GM19397 (cell line): ENCODE measurements around the gene AMIGO1.
"Not testable (repeated sequence)": the region's sequence is repeated elsewhere in the genome, so short reads cannot be mapped to it uniquely, and the experiment has no call there.

ENCODE experiments used
- ATAC-seq: cut with Tn5 transposase; IDR thresholded peaks from one replicate; pipeline ENCODE4 v1.9.1; 2021; ENCODE audit warnings: mild to moderate bottlenecking, moderate library complexity; ENCODE audit not compliant: unreplicated experiment

Gene AMIGO1

DNA sequence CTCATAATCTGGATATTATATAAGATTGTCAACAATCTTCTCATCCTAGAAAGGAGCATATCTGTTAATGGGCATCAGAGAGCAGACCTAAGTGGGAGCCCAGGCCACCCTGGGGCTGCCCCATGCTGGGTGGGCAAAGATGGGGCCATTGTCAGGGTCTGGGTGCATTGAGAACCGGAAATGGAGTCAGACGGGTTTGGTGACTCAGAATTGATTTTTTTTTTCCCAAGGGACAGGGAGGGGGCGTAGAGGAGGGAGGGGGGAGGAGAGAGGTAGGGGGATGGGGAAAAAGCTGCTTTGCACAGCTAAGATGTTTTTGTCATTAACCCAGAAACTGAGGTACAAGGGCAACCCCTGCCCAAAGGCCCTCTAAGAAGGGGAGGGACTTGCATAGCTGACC, 24.5 kb downstream of the AMIGO1 start:
- no peak for ATAC-seq

DNA sequence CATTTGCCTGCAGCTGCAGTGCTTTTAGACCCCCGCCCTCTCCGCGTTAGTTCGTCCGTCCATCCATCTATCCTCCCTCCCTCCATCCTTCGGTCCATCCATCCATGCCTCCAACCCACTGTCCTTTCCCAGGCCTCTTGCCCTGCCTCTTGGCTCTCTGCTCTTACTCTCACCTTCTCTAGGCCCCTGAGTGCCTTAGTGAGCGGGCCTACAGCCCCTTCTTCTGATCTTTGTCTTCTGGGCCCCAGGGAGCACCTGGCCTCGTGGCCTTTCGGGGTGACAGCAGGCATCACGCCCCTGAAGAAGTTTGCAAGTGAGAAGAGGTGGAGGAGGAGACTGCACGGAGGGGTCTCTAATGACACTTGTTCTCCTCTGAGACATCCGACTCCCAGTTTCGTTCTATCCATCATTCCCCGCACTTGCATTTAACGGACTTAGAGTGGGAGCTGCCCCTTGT, 25.0 kb downstream of the AMIGO1 start:
- ATAC-seq = no peak

DNA sequence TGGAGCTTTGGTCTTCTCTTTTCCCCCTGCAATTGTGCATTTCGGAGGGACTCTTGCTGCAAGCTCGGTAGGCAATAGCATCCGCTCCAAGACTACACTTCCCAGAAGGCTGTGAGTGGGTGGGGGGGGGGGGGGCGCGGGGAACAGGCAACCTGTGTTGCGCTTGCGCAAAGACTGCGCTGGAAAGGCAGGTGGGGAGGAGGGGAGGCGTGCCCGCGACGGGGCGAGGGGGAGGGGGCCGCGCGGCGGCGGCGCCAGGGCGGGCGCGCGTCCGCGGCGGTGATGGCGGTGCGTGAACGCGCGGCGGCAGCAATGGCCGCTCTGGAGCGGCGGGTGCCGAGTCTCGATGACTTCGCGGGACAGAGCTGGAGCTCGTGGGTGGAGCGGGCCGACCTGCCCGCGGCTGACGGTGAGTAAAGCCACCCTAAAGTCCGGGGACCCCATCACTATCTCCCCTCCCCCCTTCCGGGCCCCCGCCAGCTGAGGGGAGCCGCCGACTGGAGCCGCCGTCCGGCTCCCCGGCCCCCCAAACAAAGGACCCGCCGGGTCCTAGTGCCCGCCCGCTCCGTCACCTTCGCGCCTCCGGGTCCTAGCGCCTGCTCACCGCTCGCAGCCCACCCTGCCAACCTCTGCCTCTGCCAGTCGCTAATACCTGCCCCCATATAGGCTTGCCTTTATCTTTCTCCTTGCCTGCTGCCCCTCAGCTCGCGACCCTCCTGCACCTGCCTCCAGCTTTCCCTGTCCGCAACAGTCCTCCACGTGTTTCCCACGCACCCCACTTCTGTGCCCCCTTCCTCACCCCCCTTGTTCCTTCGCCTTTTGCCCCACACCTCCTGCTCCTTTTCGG, 25.6 kb downstream of the AMIGO1 start, which contains the start of gene ATXN7L2:
TSS of gene ATXN7L2 (plus strand) at position 234 of the 847 bp plus-strand sequence. CDS start at position 283, 49 bp downstream.
- peak; percentile 81 for ATAC-seq

DNA sequence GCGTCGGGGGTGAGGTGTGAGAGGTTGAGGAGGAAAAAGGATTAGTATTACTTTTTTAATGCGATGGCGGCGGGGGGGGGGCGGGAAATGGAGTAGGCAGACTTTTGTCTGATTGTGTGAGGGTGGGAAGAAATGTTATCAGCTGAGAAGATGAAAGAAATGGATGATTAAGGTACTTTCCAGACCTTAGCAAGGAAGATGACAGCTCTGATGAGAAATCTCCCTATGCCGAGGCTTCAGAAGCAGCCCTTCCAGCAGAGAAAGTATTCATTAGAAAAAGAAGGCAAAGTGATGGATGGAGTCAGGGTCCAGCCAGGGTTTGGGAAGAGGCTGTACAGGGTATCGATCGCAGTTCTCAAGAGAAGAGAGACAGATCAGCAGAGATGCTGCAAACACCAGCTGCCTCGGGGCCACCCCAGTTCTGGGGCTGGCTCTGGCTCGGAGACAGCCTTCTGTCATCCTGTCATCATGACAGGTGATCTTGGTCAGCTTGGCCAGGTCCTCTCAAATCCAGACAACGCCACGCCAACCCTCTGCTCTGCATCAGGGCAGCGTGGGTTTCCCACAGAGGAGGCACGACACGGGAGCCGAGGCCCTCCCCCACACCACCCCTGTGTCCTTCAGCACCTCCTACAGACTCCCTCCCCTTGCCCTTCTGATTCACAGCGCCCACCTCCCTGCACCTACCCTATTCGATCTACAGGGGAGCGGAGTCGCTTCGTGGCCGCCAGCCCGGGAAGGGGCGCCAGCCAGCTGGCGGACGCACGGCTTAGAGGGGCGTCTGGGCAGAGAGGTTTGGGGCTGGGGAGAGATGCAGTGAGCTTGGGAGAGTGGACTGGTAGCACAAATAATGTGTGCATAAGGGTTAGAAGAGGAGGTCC, 26.5 kb downstream of the AMIGO1 start:
- ATAC-seq = peak; percentile 10

DNA sequence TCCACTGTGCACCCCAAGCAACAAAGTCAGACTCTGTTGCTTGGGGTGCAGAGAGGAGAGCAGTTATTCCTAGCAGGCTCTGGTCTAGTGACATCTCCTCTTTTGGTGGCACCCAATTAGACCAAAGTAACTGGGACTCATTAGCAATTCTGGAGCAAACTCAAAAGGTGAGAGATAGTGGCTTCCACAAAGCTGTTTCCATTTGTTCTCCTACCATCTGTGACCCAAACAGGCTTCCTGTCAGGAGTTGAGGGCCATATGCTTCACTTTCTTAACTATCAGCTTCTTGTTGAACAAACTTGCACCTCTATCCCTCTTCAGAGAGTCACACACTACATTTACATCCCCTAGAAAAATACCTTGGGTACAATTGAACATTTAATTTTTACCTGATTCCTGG, 27.3 kb downstream of the AMIGO1 start:
- ATAC-seq = no peak

DNA sequence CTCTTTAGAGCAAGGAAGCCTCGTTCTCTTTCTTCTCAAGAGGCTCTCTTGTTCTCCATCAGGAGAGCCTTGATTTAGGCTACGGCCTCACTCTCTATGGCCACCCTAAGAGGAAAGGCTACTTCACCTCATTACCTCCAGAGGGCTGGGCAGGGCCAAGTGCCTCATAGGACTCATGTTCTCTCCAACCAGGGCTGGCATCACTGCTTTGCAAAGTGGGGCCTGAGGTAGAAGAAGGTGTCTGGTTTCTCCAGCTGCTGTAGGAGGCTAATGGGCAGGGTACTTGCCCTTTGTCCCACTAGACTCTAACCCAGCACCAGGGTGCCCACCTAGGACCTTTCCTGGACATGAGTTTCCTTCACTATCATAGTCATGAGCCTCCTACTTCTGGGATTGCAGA, 27.9 kb downstream of the AMIGO1 start:
- no peak for ATAC-seq

DNA sequence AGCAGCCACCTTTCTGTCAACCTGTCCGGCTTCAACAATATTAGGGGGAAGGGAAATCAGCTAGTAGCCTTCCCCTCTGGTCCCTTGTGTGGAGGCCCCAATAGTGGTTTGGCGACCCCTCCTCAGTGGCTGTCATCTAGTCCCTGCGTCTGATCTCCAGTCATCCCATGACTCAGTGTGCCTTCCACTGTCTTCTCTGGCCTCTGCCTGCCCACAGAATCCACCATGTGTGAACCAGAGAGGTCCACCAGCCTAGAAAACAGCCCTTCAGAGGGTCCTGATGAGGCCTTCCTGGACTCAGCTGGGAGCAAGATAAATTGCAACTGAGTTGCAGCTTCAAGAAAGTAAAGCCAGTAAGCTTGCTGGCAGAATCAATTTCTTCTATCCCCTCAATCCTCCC, 29.6 kb downstream of the AMIGO1 start:
- ATAC-seq = no peak

DNA sequence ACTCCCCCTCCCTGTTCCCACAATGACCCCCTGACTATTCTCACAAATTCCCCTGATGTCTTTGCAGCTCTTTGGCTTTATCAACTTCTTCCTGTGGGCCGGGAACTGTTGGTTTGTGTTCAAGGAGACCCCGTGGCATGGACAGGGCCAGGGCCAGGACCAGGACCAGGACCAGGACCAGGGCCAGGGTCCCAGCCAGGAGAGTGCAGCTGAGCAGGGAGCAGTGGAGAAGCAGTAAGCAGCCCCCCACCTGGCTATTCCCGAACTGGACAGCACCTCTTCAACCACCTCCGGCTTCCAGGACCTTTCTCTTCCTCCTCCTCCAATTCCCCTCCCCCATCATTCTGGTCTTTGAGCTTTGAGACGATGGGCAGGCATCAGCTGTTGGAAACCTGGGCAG, 30.2 kb downstream of the AMIGO1 start:
- ATAC-seq = no peak

DNA sequence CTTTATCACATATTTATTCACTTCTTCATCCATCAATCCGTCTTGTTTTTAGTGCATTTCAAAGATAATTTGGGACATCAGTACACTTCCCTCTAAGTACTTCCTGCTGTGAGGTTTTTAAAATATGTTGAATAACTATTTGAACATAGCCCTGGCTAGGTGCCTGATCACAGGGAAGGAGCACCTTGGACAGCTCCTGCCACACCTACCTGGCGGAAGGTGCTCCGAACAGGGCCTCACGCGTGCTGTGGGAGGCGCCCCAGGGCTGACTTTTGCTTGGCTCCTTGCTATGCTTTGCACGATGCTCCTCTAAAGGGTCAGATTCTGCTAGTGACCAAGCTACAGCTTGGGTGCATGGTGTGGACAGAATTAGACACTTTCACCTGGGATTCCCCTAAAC, 30.7 kb downstream of the AMIGO1 start:
- ATAC-seq = no peak

DNA sequence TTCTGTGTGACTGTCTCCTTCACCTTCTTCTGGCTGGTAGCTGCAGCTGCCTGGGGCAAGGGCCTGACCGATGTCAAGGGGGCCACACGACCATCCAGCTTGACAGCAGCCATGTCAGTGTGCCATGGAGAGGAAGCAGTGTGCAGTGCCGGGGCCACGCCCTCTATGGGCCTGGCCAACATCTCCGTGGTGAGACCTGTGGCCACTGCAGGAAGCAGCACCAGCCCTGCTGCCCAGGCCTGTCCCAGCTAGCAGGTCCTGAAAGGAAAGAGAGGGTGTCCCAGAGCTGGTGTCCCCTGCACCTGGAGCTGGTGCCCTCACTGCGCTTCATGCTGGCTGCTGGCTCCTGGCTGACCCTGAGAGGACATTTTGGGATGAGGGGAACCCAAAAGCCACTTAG, 31.7 kb downstream of the AMIGO1 start:
- no peak for ATAC-seq

DNA sequence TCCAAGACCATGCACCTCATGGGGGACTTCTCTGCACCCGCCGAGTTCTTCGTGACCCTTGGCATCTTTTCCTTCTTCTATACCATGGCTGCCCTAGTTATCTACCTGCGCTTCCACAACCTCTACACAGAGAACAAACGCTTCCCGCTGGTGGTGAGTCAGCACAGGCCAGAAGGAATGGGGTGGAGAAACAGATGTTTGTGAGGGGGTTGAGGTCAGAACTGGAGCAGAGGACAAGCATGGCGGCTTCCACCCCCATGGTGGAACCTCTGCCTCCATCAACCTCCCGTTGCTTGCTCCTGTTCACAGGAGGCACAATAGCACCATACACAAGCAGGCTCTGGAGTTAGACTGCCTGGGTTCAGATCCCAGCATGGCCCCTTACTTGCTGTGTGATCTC, 32.7 kb downstream of the AMIGO1 start:
- ATAC-seq = no peak

DNA sequence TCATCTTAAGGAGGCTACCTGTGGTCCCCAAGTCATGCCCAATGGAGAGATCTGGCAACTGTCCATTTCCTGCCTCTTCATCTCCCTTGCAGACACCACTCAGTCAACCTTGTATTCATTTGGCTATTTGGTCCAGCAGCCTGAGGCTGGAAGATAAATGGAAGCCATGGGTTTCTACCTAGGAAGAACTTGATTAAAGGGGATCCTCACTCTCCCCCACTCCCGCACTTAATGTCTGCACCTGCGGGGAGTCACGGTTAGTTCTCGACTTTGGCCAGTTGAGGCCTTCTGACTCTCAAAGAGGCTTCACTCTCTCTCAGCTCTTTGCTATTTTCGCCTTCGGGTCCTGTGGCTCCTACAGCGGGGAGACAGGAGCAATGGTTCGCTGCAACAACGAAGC, 34.3 kb downstream of the AMIGO1 start:
- ATAC-seq = no peak

DNA sequence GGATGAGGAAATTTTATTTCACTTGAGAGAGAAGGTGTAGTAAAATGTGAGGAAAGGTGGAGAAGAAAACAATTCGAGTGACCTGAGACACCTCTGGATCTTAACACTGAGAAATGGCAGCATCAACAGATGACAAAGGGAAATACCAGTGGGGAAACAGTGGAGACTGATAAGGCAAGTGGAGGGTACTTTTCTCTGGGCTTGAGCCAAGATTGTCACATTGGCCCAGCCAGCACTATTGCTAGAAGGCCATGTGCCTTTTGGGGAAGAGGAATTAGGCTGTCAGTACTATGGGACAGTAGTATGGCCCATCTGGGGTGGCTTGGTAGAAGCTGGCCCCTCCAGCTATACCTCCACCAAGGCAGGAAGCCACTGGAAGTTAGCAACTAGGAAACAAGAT, 34.8 kb downstream of the AMIGO1 start:
- no peak for ATAC-seq

DNA sequence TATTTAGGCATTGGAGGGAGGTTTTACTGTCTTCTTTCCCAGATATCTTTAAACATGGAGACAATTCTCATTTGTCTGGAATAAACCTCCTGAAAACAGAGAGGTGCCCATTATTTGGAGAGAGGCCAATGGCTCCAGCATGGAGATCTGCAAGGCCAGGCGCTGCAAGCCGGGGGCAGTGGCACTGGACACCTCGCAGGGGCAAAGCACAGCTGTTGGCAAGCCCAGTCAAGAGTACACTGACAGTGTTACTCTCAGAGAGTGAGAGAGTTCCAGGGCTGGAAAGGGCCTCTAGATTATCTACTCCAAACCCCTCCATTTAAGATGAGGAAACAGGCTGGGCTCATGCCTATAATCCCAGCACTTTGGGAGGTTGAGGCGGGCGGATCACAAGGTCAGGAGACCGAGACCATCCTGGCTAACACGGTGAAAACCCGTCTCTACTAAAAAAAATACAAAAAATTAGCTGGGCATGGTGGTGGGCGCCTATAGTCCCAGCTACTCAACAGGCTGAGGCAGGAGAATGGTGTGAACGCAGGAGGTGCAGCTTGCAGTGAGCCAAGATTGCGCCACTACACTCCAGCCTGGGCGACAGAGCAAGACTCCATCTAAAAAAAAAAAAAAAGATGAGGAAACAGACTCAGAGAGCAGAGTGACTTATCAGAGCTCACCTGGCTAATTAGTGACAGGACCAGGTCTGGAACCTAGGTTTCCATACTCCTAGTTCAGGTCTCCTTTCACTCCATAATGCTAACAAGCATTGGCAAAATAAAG, 36.1 kb downstream of the AMIGO1 start:
- ATAC-seq = not testable (repeated sequence)

DNA sequence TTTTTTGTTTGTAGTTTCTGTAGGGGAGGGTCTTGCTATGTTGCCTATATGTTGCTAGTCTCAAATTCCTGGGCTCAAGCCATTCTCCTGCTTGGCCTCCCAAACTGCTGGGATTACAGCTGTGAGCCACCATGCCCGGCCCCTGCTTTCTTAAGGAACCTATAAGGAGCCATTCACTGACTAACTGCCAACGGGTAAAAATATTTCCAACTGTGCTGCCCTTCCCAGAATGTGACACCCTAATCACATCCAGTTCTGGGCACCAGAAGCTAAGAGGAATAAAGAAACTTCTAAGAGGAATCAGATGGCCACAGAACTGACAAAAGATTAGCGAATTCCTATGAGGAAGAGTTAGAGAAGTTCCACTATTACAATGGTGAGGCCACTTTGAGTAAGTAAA, 36.7 kb downstream of the AMIGO1 start:
- ATAC-seq = no peak

DNA sequence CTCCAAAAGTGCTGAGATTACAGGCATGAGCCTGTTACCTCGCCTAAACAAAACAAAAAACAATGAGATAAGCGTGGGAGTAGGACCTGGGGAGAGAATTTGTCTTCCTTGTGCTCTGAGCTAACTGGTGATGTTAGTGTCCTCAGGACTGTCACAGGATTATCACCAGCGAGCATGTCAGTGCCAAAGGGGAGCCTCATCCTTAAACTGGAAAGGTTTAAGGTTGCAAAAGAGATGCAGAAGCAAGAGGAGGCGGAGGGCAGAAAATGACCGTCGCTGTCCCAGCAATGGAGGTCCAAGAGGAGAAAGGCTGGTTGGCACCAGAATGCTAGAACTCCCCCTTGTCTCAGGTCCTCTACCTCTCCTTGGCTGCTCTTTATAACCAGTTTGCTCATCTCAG, 39.3 kb downstream of the AMIGO1 start:
- no peak for ATAC-seq

DNA sequence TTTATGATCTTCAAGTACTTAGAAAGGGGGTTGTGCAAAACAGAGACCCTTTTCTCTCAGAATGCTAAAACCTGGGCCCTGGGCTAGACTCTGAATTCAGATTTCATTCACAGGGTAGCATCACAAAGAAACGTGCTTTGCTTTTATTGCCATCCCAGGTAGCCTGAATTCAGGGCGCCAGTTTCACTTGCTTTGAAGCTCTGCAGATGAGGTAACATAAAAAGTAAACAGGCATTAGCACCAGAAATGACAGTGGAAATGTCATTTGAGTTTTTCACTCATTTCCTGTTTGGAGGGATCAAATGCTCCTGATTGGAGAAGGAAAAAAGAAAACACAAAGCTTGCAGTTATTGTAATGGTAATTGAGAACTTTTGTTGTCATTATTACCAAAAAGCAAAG, 40.6 kb downstream of the AMIGO1 start:
- no peak for ATAC-seq

DNA sequence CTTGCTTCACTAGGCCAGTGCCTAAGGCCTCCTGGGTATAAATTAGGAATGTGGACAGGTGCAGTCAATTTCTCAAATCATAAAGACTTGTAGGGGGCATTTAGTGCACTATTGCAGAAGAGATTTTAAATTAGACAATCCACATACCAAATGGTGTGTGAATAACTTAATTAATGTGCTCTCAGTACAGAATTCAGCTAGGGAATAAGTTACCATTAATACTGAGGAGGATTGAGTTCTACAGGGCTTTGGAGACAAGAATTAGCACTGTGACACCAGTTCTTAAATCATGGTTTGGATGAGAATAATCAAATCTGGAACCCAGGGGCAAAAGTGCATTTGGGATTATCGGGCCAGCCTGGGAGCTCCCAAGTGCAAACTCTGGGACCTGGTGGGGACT, 41.5 kb downstream of the AMIGO1 start:
- no peak for ATAC-seq

DNA sequence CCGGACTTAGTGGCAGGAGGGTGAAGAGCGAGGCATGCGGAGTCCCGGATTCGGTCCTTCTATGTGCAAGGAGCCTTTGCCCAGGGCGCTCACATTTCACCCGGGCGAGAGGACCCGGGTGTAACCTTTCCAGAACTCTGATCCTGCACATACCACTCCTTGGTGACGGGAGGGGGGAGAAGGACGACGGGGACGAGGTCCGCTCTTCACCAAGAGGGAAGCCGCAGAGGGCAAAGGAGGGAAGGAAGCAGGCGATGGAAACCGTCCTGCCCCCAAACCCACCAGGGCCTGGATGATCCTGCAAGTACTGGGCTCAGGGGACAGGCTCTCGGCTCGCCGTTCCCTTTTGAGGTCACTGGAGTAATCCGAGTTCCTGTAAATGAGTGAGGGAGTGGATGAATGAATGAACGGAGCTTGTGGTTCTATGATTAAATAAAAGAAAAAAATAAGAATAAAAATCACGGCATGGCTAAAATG, 42.2 kb downstream of the AMIGO1 start:
- ATAC-seq = no peak

DNA sequence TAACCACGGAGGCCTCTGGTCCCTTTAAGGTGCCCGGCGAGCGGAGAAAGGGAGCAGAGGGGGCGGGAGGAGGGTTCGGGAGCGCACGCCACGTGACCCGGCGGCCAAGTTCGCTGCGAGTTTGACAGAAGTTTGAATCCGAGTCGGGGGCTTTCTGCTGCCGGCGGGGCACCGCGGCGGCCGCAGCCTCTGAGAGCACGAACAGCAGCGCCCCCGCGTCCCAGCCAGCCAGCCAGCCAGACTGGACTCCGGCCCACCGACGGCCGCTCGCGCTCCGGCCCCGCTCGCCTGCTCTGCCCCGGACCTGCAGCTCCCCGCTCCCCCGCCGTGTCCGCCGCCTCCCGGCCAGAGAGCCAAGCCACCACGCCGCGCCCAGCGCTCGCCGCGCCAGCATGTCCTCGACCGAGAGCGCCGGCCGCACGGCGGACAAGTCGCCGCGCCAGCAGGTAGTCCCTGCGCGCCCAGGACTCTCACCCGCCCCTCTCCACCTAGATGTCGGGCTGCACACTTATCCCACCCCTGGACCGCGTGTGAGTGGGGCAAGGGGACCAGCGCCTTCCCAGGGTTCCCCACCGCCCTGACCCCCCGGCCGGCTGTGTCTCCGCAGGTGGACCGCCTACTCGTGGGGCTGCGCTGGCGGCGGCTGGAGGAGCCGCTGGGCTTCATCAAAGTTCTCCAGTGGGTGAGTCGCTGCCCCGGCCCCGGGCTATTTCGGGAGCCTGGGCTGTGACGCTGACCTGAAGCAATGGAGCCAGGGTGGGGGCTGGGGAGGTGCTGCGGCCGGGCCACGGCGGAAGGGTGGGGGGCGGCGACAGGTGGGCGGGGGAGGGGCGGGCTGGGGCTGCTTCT, 42.9 kb downstream of the AMIGO1 start, which contains the start of gene SYPL2:
TSS of gene SYPL2 (plus strand) at position 95 of the 849 bp plus-strand sequence. CDS start at position 393, 298 bp downstream.
- ATAC-seq = no peak
